Keratinocyte (primary cell): Measurements from ENCODE around the gene TC2N. TPM values are rescaled to one million over a fixed set of nuclear protein-coding genes. Genes with fewer than 3 reads are reported as not detected.

Experiments
- DNase-seq: peaks from one replicate; pipeline ENCODE4 v3.0.0-alpha.2; 2011; ENCODE audit warnings: low read depth, missing footprints, low spot score
- FAIRE-seq: peaks from 2 replicates; lab custom pipeline; 2011; peaks lifted over from hg19 to GRCh38; lab: Jason Lieb, UNC
- H2AFZ ChIP-seq: 2 replicates; pipeline ENCODE4 v1.6.0; 2012; ENCODE audit warnings: low read length, control low read depth, inconsistent platforms; ENCODE audit not compliant: control insufficient read depth
- H3K27ac ChIP-seq: 2 replicates; pipeline ENCODE4 v1.5.1; 2011; ENCODE audit warnings: low read length; ENCODE audit not compliant: control insufficient read depth, insufficient read depth
- H3K27me3 ChIP-seq: 3 replicates; pipeline ENCODE4 v1.6.0; 2011; ENCODE audit warnings: low read length; ENCODE audit not compliant: control insufficient read depth, insufficient read depth; ENCODE audit errors: extremely low read depth
- H3K36me3 ChIP-seq, 2 experiments: 2 replicates in 1 of 2; 3 replicates in 1 of 2; pipeline ENCODE4 v1.5.1; 2011; ENCODE audit warnings: low read length in 2 of 2, mild to moderate bottlenecking in 1 of 2; ENCODE audit not compliant: control insufficient read depth in 2 of 2, insufficient read depth in 2 of 2; ENCODE audit errors: extremely low read depth in 1 of 2
- H3K4me1 ChIP-seq: 3 replicates; pipeline ENCODE4 v1.5.1; 2011; ENCODE audit warnings: low read length; ENCODE audit not compliant: control insufficient read depth, insufficient read depth; ENCODE audit errors: extremely low read depth
- H3K4me2 ChIP-seq: 3 replicates; pipeline ENCODE4 v1.6.0; 2011; ENCODE audit warnings: low read depth, low read length; ENCODE audit not compliant: control insufficient read depth, insufficient read depth; ENCODE audit errors: extremely low read depth
- H3K4me3 ChIP-seq, 3 experiments: fragments of 200-600 bp in 1 of 3; sonication (generic) in 1 of 3; 2 replicates in 2 of 3; 3 replicates in 1 of 3; pipeline ENCODE4 v1.5.1; 2011 to 2016; ENCODE audit warnings: low read length in 3 of 3, mild to moderate bottlenecking in 3 of 3, control low read depth in 2 of 3, inconsistent platforms in 1 of 3, low read depth in 1 of 3, mixed read lengths in 1 of 3, mixed run types in 1 of 3, moderate library complexity in 1 of 3; ENCODE audit not compliant: control insufficient read depth in 2 of 3, insufficient read depth in 2 of 3; ENCODE audit errors: extremely low read depth in 1 of 3
- H3K79me2 ChIP-seq: 2 replicates; pipeline ENCODE4 v1.6.0; 2012; ENCODE audit warnings: low read length; ENCODE audit not compliant: control insufficient read depth, insufficient read depth
- H3K9ac ChIP-seq: 3 replicates; pipeline ENCODE4 v1.6.0; 2011; ENCODE audit warnings: low read length; ENCODE audit not compliant: control insufficient read depth, insufficient read depth; ENCODE audit errors: extremely low read depth
- H3K9me1 ChIP-seq: 3 replicates; pipeline ENCODE4 v1.6.0; 2011; ENCODE audit warnings: low read length; ENCODE audit not compliant: control insufficient read depth, insufficient read depth; ENCODE audit errors: extremely low read depth
- H3K9me3 ChIP-seq: 2 replicates; pipeline ENCODE4 v1.5.1; 2012; ENCODE audit warnings: low read depth, low read length; ENCODE audit not compliant: control insufficient read depth
- H4K20me1 ChIP-seq: 3 replicates; pipeline ENCODE4 v1.6.0; 2011; ENCODE audit warnings: low read length; ENCODE audit not compliant: control insufficient read depth, insufficient read depth; ENCODE audit errors: extremely low read depth
- CTCF ChIP-seq, 3 experiments: IDR thresholded peaks in 1 of 3; conservative IDR thresholded peaks in 1 of 3; optimal IDR thresholded peaks in 1 of 3; 2 replicates in 2 of 3; 3 replicates in 1 of 3; pipeline versions ENCODE3 to v1.5.1; 2011; ENCODE audit warnings: low read length in 3 of 3, mild to moderate bottlenecking in 3 of 3, moderate library complexity in 2 of 3, control low read depth in 1 of 3, inconsistent platforms in 1 of 3; ENCODE audit not compliant: insufficient read depth in 2 of 3; ENCODE audit errors: extremely low read depth in 1 of 3
- EZH2 ChIP-seq: IDR thresholded peaks from one replicate; pipeline ENCODE4 v1.6.1; 2012; ENCODE audit warnings: inconsistent platforms, mild to moderate bottlenecking, low read length, moderate library complexity
- dilution Hi-C: fragments of 300-500 bp; cut with MboI; formaldehyde crosslinking; loops from one replicate; pipeline ENCODE4 v1.7.0; 2020; ENCODE audit warnings: low sequenced_read_pairs; ENCODE audit not compliant: extremely low pct_ligation_motif_present
- polyA plus RNA-seq, 5 experiments: library from polyadenylated mRNA; depleted of rRNA in 3 of 5; stranded (reverse) in 3 of 5; stranded (forward) in 1 of 5; unstranded in 1 of 5; fragments of >200 nt; gene quantifications; 1 replicate in 1 of 5; 2 replicates in 3 of 5; 3 replicates in 1 of 5; pipeline versions ENCODE4 v1.2.1 to v1.2.3, GENCODE V29; 2011 to 2012; ENCODE audit warnings: missing spikeins in 2 of 5, low read depth in 1 of 5, low replicate concordance in 1 of 5

The TC2N gene
- polyA plus RNA-seq, 1 donor (not counting 4 experiments of a cell fraction or from before 2014, with no cell fraction given) = 22.6 TPM

DNA sequence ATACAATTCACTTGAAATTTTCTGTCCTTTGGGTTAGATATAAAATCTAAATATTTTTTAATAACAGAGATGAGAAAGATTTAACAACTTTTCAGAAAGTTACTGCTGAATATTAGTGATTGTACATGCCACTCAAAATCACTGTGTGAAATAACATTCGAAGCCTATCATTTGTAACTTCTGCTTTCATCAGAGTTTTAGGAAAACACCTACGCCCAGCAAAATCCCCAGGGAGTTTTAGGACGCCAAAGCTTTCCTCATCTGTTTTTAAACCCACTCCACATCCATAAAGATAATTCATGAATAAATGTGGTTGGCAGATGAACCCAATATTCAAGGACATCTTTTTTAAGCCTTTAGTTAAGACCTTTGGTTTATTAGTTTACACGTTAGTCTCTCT is 23.9 kb downstream of the TC2N start:
- Histone ChIP-seq H3K27me3 (no peaks in the 10 kb centered on the region), H3K4me1 (no peaks in the 10 kb centered on the region), H3K4me3 (no peak overlapping the region), H3K9ac (no peak overlapping the region), H3K36me3 (no peaks in the 10 kb centered on the region), H4K20me1 (no peaks in the 10 kb centered on the region), H3K27ac (no peak overlapping the region), H3K9me1 (no peaks in the 10 kb centered on the region), H3K4me2 (no peak overlapping the region), H2AFZ (no peak overlapping the region), H3K79me2 (no peaks in the 10 kb centered on the region), H3K9me3 (no peaks in the 10 kb centered on the region)
- FAIRE-seq = no peak
- dilution Hi-C loops = no loop called here
- no peak for DNase-seq
- TF ChIP-seq CTCF (optimal IDR thresholded peaks at IDR 0.05 in 1 of 3, IDR thresholded peaks at IDR 0.05 in 1 of 3, conservative IDR thresholded peaks at IDR 0.05 in 1 of 3; ENCODE audit: extremely low read depth in 1 of 3, insufficient read depth in 2 of 3, low read length in 3 of 3) = no peak
- TF ChIP-seq EZH2 = no peak

- Histone ChIP-seq H3K79me2 (no peaks in the 10 kb centered on the region), H3K9me3 (no peaks in the 10 kb centered on the region), H3K4me1 (no peaks in the 10 kb centered on the region), H3K36me3 (no peaks in the 10 kb centered on the region), H2AFZ (no peak overlapping the region), H3K27me3 (no peaks in the 10 kb centered on the region), H3K4me3 (no peak overlapping the region), H3K9ac (no peak overlapping the region), H3K27ac (no peak overlapping the region), H4K20me1 (no peaks in the 10 kb centered on the region), H3K4me2 (no peak overlapping the region), H3K9me1 (no peaks in the 10 kb centered on the region)
- no peak for FAIRE-seq
- dilution Hi-C loops = no loop called here
- DNase-seq = no peak
- TF ChIP-seq CTCF (optimal IDR thresholded peaks at IDR 0.05 in 1 of 3, IDR thresholded peaks at IDR 0.05 in 1 of 3, conservative IDR thresholded peaks at IDR 0.05 in 1 of 3; ENCODE audit: extremely low read depth in 1 of 3, insufficient read depth in 2 of 3, low read length in 3 of 3) (no peak), EZH2 (no peak)
Observed at GRCh38 chr14:91841065-91841464, 26.3 kb downstream of the TC2N start.
